ENCODE data around the gene KSR1.

DNA sequence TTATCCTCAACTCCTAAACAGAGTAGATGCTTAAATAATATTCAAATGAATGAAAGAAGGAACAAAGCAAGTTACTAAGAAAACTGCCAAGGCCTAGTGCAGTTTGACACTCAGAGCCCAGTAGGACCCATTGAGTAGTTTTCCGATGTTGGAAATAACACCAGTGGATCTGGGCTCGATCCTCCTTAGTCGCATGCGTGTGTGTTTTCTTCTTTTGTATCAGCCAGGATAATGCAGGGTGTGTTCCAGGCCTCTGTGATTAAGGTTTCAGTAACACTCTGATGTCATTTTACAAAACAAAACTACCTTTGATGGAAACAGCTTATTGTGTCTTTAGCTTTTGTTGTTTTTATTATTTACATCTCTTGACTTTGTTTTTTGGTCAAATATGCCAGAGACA lies 24.5 kb downstream of the KSR1 start:
- no peak for TF ChIP-seq MXI1 (conservative IDR thresholded peaks at IDR 0.05; ENCODE audit: poor library complexity, severe bottlenecking)
- TF ChIP-seq, protein P1, sequence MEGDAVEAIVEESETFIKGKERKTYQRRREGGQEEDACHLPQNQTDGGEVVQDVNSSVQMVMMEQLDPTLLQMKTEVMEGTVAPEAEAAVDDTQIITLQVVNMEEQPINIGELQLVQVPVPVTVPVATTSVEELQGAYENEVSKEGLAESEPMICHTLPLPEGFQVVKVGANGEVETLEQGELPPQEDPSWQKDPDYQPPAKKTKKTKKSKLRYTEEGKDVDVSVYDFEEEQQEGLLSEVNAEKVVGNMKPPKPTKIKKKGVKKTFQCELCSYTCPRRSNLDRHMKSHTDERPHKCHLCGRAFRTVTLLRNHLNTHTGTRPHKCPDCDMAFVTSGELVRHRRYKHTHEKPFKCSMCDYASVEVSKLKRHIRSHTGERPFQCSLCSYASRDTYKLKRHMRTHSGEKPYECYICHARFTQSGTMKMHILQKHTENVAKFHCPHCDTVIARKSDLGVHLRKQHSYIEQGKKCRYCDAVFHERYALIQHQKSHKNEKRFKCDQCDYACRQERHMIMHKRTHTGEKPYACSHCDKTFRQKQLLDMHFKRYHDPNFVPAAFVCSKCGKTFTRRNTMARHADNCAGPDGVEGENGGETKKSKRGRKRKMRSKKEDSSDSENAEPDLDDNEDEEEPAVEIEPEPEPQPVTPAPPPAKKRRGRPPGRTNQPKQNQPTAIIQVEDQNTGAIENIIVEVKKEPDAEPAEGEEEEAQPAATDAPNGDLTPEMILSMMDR (IDR thresholded peaks at IDR 0.05; ENCODE audit: poor library complexity, severe bottlenecking), result no peak
- TF ChIP-seq POLR2AphosphoS5 (IDR thresholded peaks at IDR 0.05), result no peak
